ENCODE measurements around the gene PYGL. TPM values are rescaled to one million over a fixed set of nuclear protein-coding genes. Genes with fewer than 3 reads are reported as not detected.

Gene PYGL
- total and polyA plus RNA-seq, 2 donors (not counting 3 experiments of a cell fraction or from before 2014, with no cell fraction given) = 15.1 to 45.7 TPM

DNA sequence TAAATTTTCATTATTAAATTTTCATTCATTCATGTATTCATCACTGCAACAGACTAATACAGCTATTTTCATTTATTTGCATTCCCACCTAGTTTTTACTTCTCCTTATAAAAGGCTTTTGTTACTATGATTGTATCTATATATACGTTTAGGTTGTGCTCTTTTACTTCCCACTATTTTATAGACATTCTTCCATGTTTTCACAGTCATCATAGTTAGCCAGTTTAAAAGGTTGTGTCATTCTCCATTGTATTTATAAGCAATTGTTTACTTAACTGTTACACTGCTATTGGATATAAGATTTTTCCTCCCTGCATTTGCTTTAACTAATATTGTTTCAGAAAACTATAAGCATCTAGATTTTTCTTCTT lies 60.5 kb downstream of the PYGL start:
- TF ChIP-seq EZH2 (IDR thresholded peaks at IDR 0.05; ENCODE audit: borderline replicate concordance, low read depth, low read length, severe bottlenecking) (no peak), MYC (IDR thresholded peaks at IDR 0.05; ENCODE audit: low read depth, low read length) (no peak), GATA2 (IDR thresholded peaks at IDR 0.05; ENCODE audit: insufficient read depth, insufficient read length, low read depth, low read length) (no peak), JUN (IDR thresholded peaks at IDR 0.05; ENCODE audit: borderline replicate concordance, insufficient read depth, insufficient read length, low read depth) (no peak), POLR2AphosphoS5 (IDR thresholded peaks at IDR 0.05; ENCODE audit: insufficient read depth, low read depth, low read length) (no peak), POLR2A (IDR thresholded peaks at IDR 0.05; ENCODE audit: low read depth, low read length) (no peak)
- TF ChIP-seq, protein P1, sequence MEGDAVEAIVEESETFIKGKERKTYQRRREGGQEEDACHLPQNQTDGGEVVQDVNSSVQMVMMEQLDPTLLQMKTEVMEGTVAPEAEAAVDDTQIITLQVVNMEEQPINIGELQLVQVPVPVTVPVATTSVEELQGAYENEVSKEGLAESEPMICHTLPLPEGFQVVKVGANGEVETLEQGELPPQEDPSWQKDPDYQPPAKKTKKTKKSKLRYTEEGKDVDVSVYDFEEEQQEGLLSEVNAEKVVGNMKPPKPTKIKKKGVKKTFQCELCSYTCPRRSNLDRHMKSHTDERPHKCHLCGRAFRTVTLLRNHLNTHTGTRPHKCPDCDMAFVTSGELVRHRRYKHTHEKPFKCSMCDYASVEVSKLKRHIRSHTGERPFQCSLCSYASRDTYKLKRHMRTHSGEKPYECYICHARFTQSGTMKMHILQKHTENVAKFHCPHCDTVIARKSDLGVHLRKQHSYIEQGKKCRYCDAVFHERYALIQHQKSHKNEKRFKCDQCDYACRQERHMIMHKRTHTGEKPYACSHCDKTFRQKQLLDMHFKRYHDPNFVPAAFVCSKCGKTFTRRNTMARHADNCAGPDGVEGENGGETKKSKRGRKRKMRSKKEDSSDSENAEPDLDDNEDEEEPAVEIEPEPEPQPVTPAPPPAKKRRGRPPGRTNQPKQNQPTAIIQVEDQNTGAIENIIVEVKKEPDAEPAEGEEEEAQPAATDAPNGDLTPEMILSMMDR (IDR thresholded peaks at IDR 0.05; ENCODE audit: extremely low read depth in 1 of 2, insufficient read depth in 1 of 2, low read depth in 1 of 2, low read length in 2 of 2) = no peak
- TF ChIP-seq, protein P2, sequence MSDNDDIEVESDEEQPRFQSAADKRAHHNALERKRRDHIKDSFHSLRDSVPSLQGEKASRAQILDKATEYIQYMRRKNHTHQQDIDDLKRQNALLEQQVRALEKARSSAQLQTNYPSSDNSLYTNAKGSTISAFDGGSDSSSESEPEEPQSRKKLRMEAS (IDR thresholded peaks at IDR 0.05; ENCODE audit: insufficient read depth, insufficient read length) = no peak
- Histone ChIP-seq H4K20me1 (replicated peaks; ENCODE audit: control insufficient read depth, extremely low read depth, insufficient read depth, low read length) (no peaks in the 10 kb centered on the region), H3K4me3 (replicated peaks in 1 of 3; ENCODE audit: insufficient read depth in 1 of 3, low read depth in 1 of 3, low read length in 3 of 3) (no peak overlapping the region), H3K9me1 (replicated peaks; ENCODE audit: control insufficient read depth, extremely low read depth, insufficient read depth, low read length) (no peaks in the 10 kb centered on the region), H3K36me3 (ENCODE audit: control insufficient read depth in 2 of 2, extremely low read depth in 1 of 2, insufficient read depth in 2 of 2, low read length in 2 of 2) (no peaks in the 10 kb centered on the region), H3K79me2 (ENCODE audit: control insufficient read depth, insufficient read depth, low read length) (no peaks in the 10 kb centered on the region), H3K9ac (replicated peaks; ENCODE audit: extremely low read depth, insufficient read depth, low read length) (no peak overlapping the region), H3K27ac (ENCODE audit: insufficient read depth, low read depth, low read length) (no peak overlapping the region), H3K4me2 (ENCODE audit: insufficient read depth, low read length) (no peak overlapping the region), H3K4me1 (ENCODE audit: control insufficient read depth, extremely low read depth, insufficient read depth, low read length) (no peaks in the 10 kb centered on the region), H2AFZ (ENCODE audit: low read depth, low read length) (no peak overlapping the region), H3K27me3 (ENCODE audit: control insufficient read depth in 2 of 2, insufficient read depth in 2 of 2, low read length in 2 of 2) (peaks cover 16% of the 10 kb centered on the region in 2 experiments), H3K9me3 (replicated peaks; ENCODE audit: control insufficient read depth, insufficient read depth, low read length) (no peaks in the 10 kb centered on the region)
- DNase-seq (ENCODE audit: low read depth, low spot score) = no peak
- no TSS peak for BruUV-seq (replicated peaks)
- CTCF ChIA-PET = interaction anchor here (0.6 to 2.1 kb wide), 3 partner anchors 13 to 23 kb away, joined by 3 to 6 read pairs (median 3); no protein-coding TSS in a partner anchor
- FAIRE-seq = no peak
- dilution Hi-C loops (cut with MboI; ENCODE audit: extremely low pct_ligation_motif_present, low sequenced_read_pairs) = no loop called here
- POLR2A ChIA-PET = no interaction called here
- intact Hi-C loops (cut with micrococcal nuclease) = no loop called here
